Transverse colon (tissue), 4 donors: ENCODE data around the gene PTPRG. TPM values are rescaled to one million over a fixed set of nuclear protein-coding genes. Genes with fewer than 3 reads are reported as not detected.

Source experiments
- DNase-seq: peaks from one replicate; pipeline ENCODE4 v3.0.0-alpha.2; 2019
- H3K27ac ChIP-seq, 4 donors: fragments of 200-600 bp; sonication (generic); 2 replicates each; pipeline ENCODE4 v1.5.1; 2016 to 2018; ENCODE audit warnings: inconsistent platforms in 4 of 4
- H3K27me3 ChIP-seq: fragments of 200-600 bp; sonication (generic); 2 replicates; pipeline ENCODE4 v1.5.1; 2017; ENCODE audit warnings: inconsistent platforms
- H3K36me3 ChIP-seq, 4 donors: fragments of 200-600 bp; sonication (generic); 2 replicates each; pipeline ENCODE4 v1.5.1; 2017 to 2019; ENCODE audit warnings: inconsistent platforms in 4 of 4
- H3K4me1 ChIP-seq, 4 donors: fragments of 200-600 bp; sonication (generic); 2 replicates each; pipeline ENCODE4 v1.5.1; 2017 to 2020; ENCODE audit warnings: inconsistent platforms in 4 of 4
- H3K4me3 ChIP-seq, 4 donors: fragments of 200-600 bp; sonication (generic); 1 replicate in 1 of 4; 2 replicates in 3 of 4; pipeline versions ENCODE4 v1.5.1 to v1.6.1; 2017 to 2019; ENCODE audit warnings: inconsistent platforms in 4 of 4
- H3K9me3 ChIP-seq, 2 donors: fragments of 200-600 bp; sonication (generic); 2 replicates each; pipeline ENCODE4 v1.5.1; 2017 to 2019; ENCODE audit warnings: inconsistent platforms in 2 of 2
- EP300 ChIP-seq: sonication (generic); formaldehyde crosslinking; IDR thresholded peaks from one replicate; pipeline ENCODE4 v1.6.1; 2017; ENCODE audit warnings: antibody characterized with exemption, low read depth
- POLR2A ChIP-seq: fragments of 450-650 bp; IDR thresholded peaks from one replicate; pipeline ENCODE4 v1.6.1; 2016; ENCODE audit warnings: antibody characterized with exemption, mild to moderate bottlenecking, moderate library complexity
- POLR2AphosphoS5 ChIP-seq, 3 donors: sonication (generic); formaldehyde crosslinking; IDR thresholded peaks; one replicate each; pipeline ENCODE4 v1.6.1; 2016; ENCODE audit warnings: antibody characterized with exemption in 3 of 3
- WGBS, 2 donors: methylation state at CpG; one replicate each; pipeline ENCODE4 v1.1.5; 2018; ENCODE audit warnings: low coverage in 1 of 2; 5-methylcytosine and 5-hydroxymethylcytosine counted together
- in situ Hi-C, 4 donors: fragments of 200-750 bp; cut with MboI; loops; one replicate each; pipeline versions ENCODE4 v1.15.0 to v1.15.1; 2017; ENCODE audit warnings: low sequenced_read_pairs in 3 of 4, low pct_ligation_motif_present in 1 of 4, low pct_unique_long_range_greater_than_20kb in 1 of 4
- intact Hi-C: fragments of 100-400 bp; cut with DNase I; formaldehyde crosslinking; loops from one replicate; pipeline ENCODE4 v1.15.1; 2023; ENCODE audit warnings: low total_unique reads
- total RNA-seq, 4 donors: library from RNA; depleted of rRNA; stranded (reverse); fragments of >200 nt; gene quantifications; one replicate each; pipeline ENCODE4 v1.1.0, GENCODE V29; 2016
- TF ChIP-seq, protein P1 (sequence below), 5 experiments: fragments of 200-600 bp in 3 of 5; fragments of 450-650 bp in 2 of 5; sonication (generic) in 3 of 5; IDR thresholded peaks; 1 replicate in 2 of 5; 2 replicates in 3 of 5; pipeline ENCODE4 v1.5.1; 2016 to 2017; ENCODE audit warnings: antibody characterized with exemption in 5 of 5, inconsistent platforms in 3 of 5, mild to moderate bottlenecking in 2 of 5, moderate library complexity in 1 of 5

The PTPRG gene
- total RNA-seq, 4 donors from 2014 or later, result 29.2 to 83.4 (median 41.6) TPM

DNA sequence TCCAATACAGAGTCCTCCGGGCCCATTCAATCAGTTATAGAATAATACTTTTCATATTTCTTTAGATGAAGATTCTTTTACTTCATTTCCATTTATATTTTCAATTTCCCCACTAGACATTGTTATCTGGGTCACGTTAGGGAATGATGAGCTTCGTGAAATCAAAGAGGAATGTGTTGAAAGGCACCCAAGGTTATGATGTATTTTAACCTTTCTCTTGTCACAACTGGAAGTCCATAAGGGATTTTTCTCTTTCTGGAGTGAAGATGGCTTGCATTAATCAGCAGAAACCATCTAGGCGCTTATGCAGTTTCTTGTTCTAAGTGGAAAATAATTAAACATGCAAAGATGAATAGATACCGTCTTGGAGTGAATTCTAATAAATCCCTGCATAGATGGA, 631.5 kb downstream of the PTPRG start:
- WGBS, 2 donors, result 85 to 91% methylated on average over 5 of the region's 5 CpGs
- TF ChIP-seq POLR2AphosphoS5 (IDR thresholded peaks at IDR 0.05) (no peak), POLR2A (no peak), EP300 (no peak)
- TF ChIP-seq, protein P1, sequence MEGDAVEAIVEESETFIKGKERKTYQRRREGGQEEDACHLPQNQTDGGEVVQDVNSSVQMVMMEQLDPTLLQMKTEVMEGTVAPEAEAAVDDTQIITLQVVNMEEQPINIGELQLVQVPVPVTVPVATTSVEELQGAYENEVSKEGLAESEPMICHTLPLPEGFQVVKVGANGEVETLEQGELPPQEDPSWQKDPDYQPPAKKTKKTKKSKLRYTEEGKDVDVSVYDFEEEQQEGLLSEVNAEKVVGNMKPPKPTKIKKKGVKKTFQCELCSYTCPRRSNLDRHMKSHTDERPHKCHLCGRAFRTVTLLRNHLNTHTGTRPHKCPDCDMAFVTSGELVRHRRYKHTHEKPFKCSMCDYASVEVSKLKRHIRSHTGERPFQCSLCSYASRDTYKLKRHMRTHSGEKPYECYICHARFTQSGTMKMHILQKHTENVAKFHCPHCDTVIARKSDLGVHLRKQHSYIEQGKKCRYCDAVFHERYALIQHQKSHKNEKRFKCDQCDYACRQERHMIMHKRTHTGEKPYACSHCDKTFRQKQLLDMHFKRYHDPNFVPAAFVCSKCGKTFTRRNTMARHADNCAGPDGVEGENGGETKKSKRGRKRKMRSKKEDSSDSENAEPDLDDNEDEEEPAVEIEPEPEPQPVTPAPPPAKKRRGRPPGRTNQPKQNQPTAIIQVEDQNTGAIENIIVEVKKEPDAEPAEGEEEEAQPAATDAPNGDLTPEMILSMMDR (IDR thresholded peaks at IDR 0.05), result no peak
- H3K4me1 ChIP-seq, result no peaks in the 10 kb centered on the region
- in situ Hi-C loops, result loop anchor here in 2 of 4 donors (25.0 kb wide), 1 partner anchor 631 kb away; the partner anchor contains the start of gene PTPRG (in 2 of the 2)
- no peaks in the 10 kb centered on the region for H3K27me3 ChIP-seq
- H3K4me3 ChIP-seq, result no peak overlapping the region
- DNase-seq, result no peak
- no peak overlapping the region for H3K27ac ChIP-seq
- intact Hi-C loops, result no loop called here
- no peaks in the 10 kb centered on the region for H3K36me3 ChIP-seq
- no peaks in the 10 kb centered on the region for H3K9me3 ChIP-seq

DNA sequence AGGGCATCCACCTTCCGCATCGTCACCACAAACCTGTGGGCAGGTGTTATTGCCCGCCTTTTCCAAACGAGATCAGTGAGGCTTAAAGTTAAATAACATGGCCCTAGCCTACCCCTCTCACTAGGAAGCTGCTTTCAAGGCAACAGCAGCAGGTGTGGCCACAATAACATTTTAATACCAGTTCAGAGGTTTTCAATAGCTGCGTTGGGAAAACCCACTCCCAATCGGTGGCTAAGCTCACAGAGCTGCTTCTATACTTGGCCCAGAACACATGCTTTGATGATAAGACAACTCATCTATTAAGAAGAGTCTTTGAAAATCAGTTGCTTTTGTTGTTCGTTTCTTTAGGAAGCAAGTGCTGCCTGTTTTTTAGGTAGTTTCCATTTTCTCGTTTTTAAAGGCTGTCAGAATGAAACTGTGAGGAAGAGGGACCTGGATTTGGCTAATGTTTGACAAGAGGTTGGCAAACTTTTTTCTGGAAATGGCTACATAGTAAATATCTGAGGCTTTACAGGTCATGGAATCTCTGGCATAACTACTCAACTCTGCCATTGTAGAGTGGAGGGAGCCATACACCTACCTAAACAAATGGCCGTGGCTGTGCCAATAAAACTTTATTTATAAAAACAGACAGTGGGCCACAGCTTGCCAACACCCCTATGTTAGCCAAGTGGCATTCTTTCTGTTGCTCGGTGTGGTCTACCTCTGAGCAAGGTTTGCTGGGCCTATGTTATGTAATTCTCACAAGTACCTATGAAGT, 632.4 kb downstream of the PTPRG start:
- in situ Hi-C loops, result loop anchor here in 2 of 4 donors (25.0 kb wide), 1 partner anchor 631 kb away; the partner anchor contains the start of gene PTPRG (in 2 of the 2)

DNA sequence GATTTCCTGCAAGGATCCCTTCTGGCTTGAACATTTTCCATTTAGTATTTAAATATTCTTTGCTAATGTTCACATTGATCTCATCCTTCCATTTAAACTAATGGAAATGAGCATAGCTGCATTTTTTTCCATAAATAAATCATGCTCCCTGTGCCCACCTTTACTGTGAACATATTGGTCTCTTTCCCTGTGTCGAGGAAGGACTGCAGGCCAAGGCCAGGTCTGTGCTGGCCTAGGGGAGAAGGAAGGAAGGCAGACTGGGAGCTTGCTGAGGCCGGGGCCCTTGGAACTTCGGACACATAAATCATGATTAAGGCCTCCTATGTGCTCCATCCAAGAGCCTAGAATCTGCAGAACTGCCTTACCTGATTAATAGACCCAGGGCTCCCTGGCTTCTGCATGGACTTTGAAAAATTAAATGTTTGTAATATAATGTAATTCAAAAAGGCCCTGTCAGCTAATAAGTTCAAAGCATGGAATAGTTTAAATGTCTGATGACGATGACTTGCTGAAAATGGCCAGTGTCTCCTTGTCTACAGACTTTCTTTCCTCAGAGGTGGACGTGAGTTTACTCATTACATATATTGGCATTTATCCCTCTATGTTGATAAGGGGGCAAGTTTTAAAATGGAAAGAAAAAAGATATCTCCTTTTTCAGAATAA, 636.1 kb downstream of the PTPRG start:
- no peaks in the 10 kb centered on the region for H3K27me3 ChIP-seq
- H3K4me1 ChIP-seq, result no peaks in the 10 kb centered on the region
- no peaks in the 10 kb centered on the region for H3K9me3 ChIP-seq
- no peak for TF ChIP-seq EP300
- no peak for TF ChIP-seq POLR2AphosphoS5 (IDR thresholded peaks at IDR 0.05)
- TF ChIP-seq, protein P1 (IDR thresholded peaks at IDR 0.05), result no peak
- no peak for TF ChIP-seq POLR2A
- no peak for DNase-seq
- intact Hi-C loops (no loop called here), in situ Hi-C loops (loop anchor here in 2 of 4 donors (25.0 kb wide), 1 partner anchor 635 kb away; the partner anchor contains the start of gene PTPRG (in 2 of the 2))
- no peak overlapping the region for H3K4me3 ChIP-seq
- H3K27ac ChIP-seq, result no peak overlapping the region
- H3K36me3 ChIP-seq, result no peaks in the 10 kb centered on the region
- 76 to 84% methylated on average over 2 to 5 of the region's 5 CpGs for WGBS, 2 donors

More for the DNA sequence above, 632.4 kb downstream of the PTPRG start:
- no peak overlapping the region for H3K27ac ChIP-seq
- H3K9me3 ChIP-seq, result no peaks in the 10 kb centered on the region
- TF ChIP-seq EP300, result no peak
- TF ChIP-seq, protein P1 (IDR thresholded peaks at IDR 0.05), result no peak
- TF ChIP-seq POLR2AphosphoS5 (IDR thresholded peaks at IDR 0.05), result no peak
- TF ChIP-seq POLR2A, result no peak
- H3K27me3 ChIP-seq, result no peaks in the 10 kb centered on the region
- H3K4me1 ChIP-seq, result no peaks in the 10 kb centered on the region
- WGBS, 2 donors, result 85 to 90% methylated on average over 7 to 10 of the region's 10 CpGs
- no peak for DNase-seq
- intact Hi-C loops, result no loop called here
- no peak overlapping the region for H3K4me3 ChIP-seq
- no peaks in the 10 kb centered on the region for H3K36me3 ChIP-seq

DNA sequence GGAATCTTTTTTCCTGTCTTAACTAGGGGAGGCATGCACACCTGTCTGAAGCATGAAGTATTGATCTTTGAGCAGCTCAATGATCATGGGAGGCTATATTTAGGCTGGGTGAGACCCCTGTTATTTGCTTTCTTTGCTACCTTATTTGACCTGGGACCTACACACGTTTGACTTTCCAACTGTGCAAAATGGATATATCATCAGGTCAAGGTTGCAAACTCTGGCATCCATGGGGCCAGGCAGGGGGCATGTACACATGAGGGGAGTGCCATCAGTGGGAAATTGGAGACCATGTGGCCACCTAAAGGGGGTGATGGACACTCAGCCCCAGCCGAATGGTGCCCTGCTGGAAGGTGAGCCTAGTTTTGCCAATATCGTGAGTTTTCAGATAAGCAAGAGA, 637.8 kb downstream of the PTPRG start:
- 90% methylated on average over 2 to 3 of the region's 3 CpGs for WGBS, 2 donors
- intact Hi-C loops, result no loop called here
- Histone ChIP-seq H3K27me3 (no peaks in the 10 kb centered on the region), H3K4me1 (no peaks in the 10 kb centered on the region), H3K4me3 (no peak overlapping the region), H3K9me3 (no peaks in the 10 kb centered on the region), H3K36me3 (no peaks in the 10 kb centered on the region), H3K27ac (no peak overlapping the region)
- no peak for DNase-seq
- TF ChIP-seq POLR2A, result no peak
- no peak for TF ChIP-seq EP300
- TF ChIP-seq, protein P1 (IDR thresholded peaks at IDR 0.05), result no peak
- TF ChIP-seq POLR2AphosphoS5 (IDR thresholded peaks at IDR 0.05), result no peak
- in situ Hi-C loops, result loop anchor here in 2 of 4 donors (25.0 kb wide), 1 partner anchor 637 kb away; the partner anchor contains the start of gene PTPRG (in 2 of the 2)
